NCI-H128 (cell line): ENCODE data around the gene MBD2.

ENCODE experiments used
- DNase-seq: peaks from one replicate; lab custom pipeline; 2025; ENCODE audit not compliant: unreplicated experiment; lab: John Stamatoyannopoulos, UW

The MBD2 gene

DNA sequence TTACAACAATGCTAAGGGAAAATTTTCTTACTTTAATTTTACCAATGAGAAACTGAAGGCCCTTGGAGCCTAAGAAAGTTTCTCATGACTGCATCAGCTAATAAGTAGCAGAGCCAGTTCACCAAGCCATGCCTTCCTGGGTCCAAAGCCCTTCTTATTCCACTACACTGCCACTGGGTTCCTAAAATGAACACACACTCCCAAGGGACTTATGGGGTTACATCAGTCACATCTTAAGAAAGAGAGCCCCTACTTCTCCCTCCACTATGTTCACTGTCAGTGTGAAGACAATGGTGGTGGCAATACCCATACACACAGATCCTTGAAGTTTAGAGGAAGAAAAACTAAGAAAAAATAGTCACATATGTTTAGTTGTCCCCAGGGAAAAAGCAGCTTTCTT lies 20.6 kb downstream of the MBD2 start:
- no peak for DNase-seq

GRCh38 chr18:54202851-54203250 lies 21.6 kb downstream of the MBD2 start:
- no peak for DNase-seq

- no peak for DNase-seq
These were observed 26.6 kb downstream of the MBD2 start for GRCh38 chr18:54197747-54198411.

- DNase-seq = no peak
These were observed 30.7 kb downstream of the MBD2 start for GRCh38 chr18:54193786-54194185.

DNA sequence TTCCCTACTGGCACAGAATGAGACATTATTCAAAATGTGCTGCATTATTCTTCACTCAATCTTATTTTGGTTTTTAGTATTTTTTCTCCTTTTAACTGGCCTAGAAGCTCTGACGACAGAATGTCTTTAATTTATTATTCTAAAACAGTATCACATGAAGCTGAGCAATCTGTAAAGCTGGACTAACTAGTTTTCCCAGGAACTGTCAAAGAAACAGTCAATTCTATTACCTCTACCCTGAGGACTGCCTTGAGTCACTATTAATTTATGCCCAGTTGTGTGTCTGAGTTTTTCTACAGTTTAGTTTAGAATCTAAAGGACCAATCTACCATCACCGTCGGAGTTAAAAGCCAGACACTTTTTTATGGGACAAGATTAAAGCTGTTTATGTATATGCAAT lies 31.6 kb downstream of the MBD2 start:
- DNase-seq = no peak

DNA sequence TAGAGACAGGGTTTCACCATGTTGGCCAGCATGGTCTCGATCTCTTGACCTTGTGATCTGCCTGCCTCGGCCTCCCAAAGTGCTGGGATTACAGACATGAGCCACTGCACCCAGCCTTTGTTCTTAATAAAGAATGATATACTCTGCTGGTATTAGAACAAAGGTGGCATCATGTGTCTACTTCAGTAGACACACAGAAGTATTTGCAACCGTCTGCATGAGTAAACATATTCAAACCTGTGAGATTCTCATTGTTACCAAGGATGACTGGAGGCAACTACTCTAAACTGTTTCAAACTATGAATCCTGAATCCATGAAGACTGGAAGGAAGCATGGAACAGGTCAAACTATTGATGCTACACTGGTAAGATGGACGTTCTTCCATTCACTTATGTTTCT lies 32.1 kb downstream of the MBD2 start:
- no peak for DNase-seq

- DNase-seq = no peak
These were observed 33.1 kb downstream of the MBD2 start for GRCh38 chr18:54191352-54191751.

- DNase-seq = no peak
These were observed 37.1 kb downstream of the MBD2 start for GRCh38 chr18:54187372-54187771.

DNA sequence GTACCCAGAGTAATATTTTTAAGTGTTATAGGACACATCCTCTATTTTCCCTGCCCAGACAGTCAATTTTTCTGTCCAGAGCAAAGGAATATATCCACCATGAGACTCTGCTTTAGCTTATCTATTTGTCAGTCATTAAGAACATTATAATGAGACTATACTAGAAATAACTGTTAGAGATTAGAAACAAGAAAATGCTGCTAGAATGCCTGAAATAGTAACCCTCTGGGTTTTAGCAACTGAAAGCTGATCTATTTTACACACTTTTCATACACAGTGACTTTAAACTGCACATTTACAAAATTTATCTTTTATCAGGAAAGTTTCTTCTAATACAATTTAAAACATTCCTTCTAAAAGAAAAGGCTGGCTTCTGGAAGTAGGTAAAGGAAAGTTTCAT lies 39.6 kb downstream of the MBD2 start:
- no peak for DNase-seq

DNA sequence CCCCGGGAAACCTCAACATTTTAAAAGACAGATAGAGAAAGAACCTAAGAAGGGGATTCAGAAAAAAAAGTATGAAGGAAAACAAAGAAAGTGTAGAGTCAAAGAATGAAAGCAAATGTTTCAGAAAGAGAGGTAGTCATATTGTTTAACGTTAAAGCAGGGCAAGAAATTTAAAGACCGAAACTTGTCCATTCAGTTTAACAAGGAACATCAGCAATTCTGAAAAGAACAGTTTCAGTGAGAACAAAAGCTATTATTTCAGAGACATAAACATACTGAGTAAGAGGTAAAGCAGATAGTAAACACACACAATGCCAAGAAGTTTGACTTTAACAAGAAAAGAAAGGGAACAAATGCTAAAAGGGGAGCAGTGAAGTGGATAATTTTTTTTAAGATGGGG lies 41.1 kb downstream of the MBD2 start:
- DNase-seq = no peak

DNA sequence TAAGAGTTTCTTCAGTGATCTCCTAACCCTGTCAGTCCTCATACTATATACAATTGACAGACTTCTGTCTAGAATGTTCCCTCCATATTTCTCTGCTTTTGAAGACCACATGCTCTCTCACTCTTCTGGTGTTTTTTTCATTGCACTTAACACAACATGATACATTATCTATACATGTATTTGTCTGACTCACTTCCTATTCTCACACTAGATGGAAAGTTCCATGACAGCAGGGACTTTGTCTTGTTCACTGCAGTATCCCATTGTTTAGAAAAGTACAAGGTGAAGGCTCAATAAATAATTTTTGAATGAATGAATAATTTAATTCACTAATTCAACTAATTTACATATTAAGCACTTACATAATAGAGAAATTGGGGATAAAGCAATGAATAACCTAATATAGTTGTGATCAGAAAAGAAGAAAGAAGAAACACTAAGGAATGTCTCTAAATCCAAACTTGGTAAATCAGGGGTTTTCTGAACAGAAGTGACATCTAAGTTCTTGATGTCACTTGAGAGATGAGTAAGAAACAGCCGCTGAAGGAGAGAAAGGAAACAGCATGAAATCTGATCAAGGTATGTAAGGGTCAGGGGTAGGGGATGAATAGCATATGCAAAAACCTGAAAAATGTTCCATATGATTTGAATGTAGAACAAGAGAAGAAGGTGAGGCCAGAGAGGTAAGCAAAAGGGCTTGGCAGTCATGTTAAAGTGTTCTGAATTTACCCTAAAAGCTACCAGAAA lies 42.4 kb downstream of the MBD2 start:
- no peak for DNase-seq

DNA sequence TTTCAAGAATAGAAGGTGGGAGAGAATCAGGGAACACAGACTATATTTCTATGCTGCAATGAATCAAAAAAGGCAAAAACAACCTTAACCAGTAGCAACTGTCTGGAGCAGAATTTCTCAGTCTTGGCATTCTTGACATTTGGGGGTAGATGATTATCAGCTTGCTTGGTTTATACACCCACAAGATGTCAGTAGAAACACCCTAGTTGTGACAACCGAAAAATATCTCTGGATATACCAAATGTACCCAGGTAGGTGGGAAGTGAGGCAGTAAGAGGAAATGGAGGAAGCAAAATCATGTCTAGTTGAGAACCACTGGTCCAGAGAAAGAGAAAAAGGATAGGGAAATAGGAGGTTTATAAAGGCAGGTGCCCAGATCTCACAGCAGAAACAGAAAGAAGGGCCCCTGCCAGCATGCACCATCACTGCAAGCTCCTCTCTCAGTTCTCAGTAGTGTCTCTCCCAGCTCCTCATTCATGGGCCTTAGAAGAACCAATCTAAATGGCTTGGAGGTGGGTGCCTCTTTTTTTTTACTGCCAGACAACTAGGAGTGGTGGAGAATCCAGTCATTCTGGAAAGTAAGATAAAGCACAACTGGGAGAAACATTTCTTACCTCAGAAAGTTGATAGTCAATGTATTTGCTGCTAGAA lies 50.4 kb downstream of the MBD2 start:
- DNase-seq = no peak

DNA sequence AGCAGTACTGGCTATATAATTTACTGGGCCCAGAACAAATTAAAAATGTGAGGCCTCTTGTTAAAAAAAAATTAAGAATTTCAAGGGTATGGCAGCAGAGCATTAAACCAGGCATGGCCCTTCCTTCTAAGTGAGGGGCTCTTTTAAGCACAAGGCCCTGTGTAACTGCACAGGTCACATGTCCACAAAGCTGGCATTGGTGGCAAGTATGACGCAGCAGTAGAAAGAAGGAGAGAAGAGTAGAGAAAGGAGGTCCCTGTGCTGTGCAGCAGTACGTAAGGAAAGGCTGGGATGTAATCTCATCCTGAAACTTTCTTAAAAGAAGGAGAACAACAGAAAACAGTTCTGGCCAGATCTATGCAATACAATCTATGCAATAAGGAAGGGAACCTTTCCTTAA lies 51.2 kb downstream of the MBD2 start:
- no peak for DNase-seq

- no peak for DNase-seq
These were observed 54.8 kb downstream of the MBD2 start for GRCh38 chr18:54169431-54170403.

- no peak for DNase-seq
These were observed 59.0 kb downstream of the MBD2 start for GRCh38 chr18:54165450-54165849.

DNA sequence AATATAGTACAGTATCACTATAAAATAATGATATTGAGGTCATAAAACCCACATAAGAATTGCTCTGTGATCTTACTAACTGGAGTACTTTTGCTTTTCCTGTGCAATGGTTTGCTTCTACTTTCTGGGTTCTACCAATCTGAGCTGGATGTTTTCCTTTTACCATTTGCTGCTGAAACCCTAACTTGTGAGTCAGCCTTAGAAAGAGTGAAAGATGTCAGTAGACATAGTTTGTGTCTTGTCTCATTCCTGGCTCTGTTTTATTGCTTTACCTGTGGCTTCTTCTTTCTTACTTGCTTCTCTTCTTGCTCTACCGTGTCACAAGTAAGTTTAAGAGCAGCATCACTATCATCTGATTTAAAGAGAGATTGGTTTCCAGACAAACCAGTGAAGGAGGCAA lies 61.0 kb downstream of the MBD2 start:
- no peak for DNase-seq

- no peak for DNase-seq
These were observed 62.0 kb downstream of the MBD2 start for GRCh38 chr18:54162431-54162830.

- no peak for DNase-seq
These were observed 63.2 kb downstream of the MBD2 start for GRCh38 chr18:54161267-54161666.

GRCh38 chr18:54159906-54160305 lies 64.6 kb downstream of the MBD2 start:
- DNase-seq = no peak

DNA sequence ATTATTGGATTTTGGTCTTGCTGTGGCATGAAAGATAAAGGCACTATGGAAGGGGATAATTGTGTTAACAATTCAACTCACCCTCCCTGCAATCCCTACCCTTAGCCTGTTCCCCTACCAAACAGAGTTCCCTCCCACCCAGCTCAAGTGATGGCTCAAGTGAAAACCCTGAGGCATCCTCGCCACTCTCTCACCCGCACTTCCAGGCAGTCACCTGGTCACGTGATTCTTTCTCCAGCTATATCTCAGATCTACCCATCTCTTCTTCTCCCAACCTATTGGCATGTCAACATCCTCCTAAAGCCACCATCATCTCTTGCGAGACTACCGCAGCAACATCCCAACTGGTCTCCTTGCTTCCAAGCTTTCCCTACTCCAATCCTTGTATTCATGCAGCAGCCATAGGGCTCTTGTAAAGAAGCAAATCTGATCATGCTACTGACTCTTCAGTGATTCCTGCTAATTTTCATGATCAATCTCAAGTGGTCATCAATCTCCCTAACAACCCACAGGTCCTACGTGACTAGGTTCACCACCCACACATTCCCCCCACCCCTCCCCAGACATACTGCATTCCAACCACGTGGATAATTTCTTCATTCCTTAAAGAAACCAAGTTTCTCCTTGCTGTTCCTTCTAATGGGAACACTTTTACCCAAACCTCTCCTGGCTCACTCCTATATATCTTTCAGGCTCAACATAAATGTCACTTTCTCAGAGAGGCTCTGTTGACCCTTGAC lies 66.7 kb downstream of the MBD2 start:
- no peak for DNase-seq

DNA sequence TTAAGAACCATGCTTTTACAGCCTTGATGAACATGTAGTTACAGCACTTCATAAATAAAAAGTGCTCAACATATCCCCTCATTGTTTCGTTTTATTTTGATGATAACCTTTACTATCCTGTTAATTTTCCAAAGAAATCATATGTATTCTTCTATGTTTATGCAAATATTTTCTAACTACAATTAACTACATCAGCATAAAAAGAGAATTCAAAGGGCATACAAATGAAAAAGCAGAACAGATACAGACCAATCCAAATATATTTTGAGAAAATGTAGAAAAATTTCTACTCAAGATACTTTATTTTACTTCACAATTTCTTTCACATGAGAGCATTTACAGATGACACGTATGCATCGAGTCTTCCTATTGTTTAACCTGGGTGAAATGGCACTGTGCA lies 69.1 kb downstream of the MBD2 start:
- DNase-seq = no peak
